ENCODE data around the gene PRODH.
"Not testable (repeated sequence)": the region's sequence is repeated elsewhere in the genome, so short reads cannot be mapped to it uniquely, and the experiment has no call there.

Gene PRODH, protein sequence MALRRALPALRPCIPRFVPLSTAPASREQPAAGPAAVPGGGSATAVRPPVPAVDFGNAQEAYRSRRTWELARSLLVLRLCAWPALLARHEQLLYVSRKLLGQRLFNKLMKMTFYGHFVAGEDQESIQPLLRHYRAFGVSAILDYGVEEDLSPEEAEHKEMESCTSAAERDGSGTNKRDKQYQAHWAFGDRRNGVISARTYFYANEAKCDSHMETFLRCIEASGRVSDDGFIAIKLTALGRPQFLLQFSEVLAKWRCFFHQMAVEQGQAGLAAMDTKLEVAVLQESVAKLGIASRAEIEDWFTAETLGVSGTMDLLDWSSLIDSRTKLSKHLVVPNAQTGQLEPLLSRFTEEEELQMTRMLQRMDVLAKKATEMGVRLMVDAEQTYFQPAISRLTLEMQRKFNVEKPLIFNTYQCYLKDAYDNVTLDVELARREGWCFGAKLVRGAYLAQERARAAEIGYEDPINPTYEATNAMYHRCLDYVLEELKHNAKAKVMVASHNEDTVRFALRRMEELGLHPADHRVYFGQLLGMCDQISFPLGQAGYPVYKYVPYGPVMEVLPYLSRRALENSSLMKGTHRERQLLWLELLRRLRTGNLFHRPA

DNA sequence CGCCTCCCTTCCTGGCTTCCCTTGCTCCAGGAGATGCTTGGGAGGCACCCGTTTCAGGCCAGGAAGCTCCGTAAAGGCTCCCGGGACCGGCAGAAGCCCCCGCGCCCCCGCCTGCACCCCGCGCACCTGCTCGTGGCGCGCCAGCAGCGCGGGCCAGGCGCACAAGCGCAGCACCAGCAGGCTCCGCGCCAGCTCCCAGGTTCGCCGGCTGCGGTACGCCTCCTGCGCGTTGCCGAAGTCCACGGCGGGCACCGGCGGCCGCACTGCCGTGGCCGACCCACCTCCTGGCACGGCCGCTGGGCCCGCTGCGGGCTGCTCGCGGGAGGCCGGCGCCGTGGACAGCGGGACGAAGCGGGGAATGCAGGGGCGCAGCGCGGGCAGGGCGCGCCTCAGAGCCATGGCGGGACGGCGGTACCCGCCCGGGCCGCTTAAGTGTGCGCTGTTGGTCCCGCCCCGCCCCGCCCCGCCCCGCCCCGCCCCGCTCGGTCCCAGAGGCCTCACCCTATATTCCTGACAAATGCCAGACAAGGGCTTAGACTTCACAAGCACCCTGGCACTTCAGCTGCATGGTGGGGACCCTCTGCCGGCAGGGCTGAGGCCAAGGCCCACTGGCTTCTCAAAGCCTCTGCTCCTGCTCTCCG is at the start of gene PRODH:
Gene PRODH, minus strand, starts transcription at position 405 of the 641 bp plus-strand sequence. Its CDS starts 6 bp downstream, at position 399.
- no peak for DNase-seq (ENCODE audit: low read depth)

DNA sequence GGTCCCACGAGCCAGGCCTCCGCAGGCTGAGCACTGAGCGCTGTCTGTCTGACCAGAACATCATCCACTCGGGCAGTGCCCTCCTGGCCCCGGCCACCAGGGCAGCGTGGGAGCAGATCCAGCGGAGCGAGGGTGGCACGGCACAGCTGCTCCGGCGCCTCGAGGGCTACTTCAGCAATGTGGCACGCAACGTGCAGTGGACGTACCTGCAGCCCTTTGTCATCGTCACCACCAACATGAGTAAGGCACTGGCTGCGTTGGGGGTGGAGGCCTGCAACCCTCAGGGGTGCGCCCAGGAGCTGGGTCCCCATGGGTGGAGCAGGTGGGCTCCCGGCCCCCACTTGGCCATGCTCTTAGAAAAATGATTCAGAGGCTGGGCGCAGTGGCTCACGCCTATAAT is 49.7 kb upstream of the PRODH start:
- DNase-seq (ENCODE audit: low read depth): no peak

DNA sequence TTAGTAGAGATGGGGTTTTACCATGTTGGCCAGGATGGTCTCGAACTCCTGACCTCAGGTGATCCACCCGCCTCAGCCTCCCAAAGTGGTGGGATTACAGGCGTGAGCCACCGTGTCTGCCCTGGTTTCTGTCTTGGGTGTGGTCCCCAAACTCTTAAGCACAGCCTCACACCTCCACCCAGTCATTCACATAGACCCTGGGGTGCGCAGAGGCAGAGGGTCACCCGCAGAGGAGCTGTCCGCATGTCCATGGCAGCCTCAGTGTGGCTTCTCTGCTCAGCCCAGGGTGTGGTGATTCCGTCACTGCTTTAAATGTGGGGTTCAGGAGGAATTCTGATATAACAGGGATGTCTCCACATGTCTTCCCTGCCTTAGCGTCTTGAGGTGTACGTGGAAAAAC is 48.5 kb upstream of the PRODH start:
- no peak for DNase-seq (ENCODE audit: low read depth)

DNA sequence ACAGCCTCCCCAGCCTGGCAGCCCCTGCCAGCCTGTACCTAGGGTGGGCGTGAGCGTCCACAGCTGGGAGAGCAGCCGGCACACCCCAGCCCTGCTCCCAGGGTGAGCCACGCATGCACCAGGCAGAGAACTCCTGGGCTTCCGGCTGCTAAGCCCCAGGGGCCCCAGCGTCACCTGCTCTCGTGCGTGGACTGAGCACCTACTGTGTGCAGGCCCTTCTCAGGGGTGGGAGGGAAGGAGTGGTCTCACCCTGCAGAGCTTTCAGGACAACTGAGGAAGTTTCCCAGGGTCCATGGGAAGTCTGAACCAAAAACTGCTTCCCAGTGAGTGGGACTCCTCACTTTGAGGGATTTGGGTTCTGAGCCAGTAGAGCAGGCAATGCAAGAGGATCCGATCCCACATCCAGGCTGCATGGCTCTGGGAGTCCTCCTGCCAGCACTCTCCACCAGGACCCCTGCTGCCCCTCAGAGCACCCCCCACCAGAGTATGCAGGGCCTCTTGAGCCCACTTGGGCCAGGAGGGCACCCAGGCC is 47.1 kb upstream of the PRODH start:
- DNase-seq (ENCODE audit: low read depth): no peak

DNA sequence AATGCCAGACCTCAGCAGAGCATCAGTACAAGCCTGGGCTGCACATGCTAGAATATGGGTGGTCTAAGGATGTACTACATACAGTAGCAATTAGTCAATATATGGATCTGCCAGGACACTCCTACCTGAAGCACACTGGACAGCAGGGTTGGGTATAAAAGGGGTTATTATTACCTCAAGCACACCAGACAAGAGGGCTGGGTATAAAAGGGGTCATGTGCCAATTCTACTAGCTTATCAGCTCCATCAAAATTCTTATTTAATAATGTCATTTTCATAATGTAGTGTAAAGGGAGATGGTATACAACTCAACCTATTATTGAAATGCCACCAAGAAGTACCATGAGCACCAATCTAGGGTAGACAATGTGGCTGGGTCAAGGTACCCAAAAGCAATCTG is 44.7 kb upstream of the PRODH start:
- DNase-seq (ENCODE audit: low read depth): no peak

DNA sequence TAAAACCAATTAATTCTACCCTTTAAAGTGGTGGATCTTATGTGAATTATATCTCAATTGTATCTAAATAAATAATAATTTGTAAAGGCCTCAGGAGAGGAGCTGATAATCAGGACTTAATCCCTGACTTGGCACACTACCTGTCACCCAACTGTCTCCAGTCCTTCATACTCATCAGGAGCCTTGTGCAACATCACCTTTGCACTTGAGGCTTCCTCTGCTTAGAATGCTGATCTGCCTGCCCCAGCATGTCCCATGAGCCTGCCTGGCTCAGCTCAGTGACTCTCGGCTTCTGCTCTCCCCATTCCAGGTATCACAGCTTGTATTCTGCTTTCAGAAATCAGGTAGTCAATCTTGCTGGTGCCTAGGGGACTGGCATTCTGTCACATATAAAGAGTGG is 43.9 kb upstream of the PRODH start:
- no peak for DNase-seq (ENCODE audit: low read depth)

DNA sequence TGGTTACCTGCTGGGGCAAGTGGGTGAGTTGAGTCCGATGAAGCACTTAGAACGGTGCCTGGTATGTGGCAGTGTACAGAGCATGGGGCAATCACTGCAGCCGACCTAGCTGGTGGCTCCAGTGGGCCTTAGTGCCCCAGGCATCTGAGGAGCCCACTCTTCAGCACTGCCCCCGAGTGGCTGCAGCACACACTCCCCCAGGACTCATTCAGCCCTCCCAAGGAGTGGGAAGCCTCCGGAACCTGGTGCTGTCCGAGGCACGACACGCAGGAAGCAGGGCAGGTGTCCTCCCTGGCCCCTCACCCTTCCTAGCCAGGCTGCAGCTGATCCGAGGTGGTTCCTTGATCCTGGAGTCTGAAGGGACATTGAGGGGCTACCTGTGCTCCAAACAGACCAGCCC is 42.4 kb upstream of the PRODH start:
- no peak for DNase-seq (ENCODE audit: low read depth)

DNA sequence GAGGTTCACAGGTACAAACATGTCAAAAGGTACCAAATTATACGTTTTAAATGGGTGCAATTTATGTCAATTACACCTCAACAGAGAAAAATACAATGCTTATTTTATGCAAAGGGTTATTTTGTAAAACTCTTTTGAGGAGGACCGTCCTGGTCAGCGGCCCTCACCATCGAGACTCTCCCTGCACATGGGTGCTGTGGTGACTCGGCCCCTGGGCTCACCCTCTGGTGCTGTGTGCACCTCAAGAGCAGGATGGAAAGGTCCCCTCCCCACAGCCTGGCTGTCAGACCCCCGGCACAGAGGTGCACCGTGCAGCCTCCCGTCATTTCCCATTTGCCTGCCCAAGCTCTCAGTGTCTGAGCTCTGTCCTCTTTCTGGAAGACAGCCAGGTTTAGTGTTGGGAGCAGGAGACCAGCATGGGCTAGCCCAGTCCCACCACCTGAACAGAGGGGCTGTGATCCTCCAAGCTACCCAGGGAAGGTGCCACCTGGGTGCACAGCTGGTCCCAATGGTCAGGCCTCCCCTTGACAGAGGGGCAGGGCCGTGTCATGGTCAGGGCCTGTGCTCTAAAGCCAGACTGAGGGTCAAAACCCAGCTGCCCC is 41.8 kb upstream of the PRODH start:
- DNase-seq (ENCODE audit: low read depth): no peak

DNA sequence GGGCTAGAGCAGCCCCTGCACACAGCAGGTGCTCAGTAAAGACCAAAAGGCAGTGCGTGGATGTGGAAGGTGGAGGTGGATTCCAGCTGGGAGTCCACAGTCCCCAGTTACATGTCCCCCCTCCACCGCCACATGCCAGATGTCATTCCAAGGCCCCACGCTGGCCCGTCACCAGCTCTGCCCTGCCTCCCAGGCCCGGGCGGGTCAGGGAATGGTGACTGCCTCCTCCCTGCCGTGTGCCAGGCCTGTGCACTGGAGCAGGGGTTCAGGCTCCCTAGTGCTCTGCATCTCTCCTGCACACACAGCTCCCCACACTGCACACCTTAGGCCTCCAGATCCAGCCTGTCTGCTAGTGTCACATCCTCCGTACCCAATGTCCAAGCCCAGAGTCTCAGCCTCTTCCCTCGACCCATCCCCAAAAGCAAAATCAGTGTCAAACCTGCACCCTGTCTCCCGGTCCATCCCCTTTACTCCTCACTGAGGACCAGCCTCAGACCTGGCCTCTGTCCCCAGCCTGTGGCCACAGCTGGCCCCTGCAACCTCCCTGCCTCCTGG is 40.2 kb upstream of the PRODH start:
- no peak for DNase-seq (ENCODE audit: low read depth)

DNA sequence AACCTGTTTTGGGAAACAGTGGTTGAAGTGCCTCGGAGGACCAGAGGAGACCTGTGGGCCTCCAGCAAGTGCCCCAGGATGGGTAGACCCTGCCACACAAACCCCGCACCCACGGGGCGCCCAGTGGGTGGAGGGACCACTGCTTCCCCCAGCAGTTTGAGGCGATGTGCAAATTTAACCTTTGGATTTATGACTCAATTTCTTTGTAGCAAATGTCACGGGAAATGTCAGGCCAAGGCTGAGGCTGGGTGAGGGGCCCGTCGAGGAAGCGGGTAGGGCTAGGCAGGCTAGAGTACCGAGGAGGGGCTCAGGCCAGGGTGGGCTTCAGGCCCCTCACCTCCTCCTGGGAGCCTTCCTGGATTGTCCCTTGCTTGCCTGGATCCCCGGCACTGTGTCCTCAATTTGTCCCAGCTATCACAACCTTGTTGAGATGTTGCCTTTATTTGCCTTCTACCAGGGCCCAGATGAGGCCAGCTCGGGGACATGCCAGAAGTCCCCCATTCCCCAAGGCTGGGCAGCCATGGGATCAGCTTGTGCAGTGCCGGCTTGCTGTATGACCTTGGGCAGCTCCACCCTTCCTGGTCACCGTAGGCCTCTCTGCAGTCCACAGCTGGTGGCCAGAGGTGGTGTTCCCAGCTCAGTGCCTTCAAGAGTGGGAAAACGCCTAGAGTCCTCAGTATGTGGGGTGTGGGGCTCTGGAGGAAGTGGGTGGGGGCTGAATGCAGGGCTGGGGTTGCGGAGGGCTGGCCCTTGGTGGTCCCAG is 39.5 kb upstream of the PRODH start:
- DNase-seq (ENCODE audit: low read depth): no peak

DNA sequence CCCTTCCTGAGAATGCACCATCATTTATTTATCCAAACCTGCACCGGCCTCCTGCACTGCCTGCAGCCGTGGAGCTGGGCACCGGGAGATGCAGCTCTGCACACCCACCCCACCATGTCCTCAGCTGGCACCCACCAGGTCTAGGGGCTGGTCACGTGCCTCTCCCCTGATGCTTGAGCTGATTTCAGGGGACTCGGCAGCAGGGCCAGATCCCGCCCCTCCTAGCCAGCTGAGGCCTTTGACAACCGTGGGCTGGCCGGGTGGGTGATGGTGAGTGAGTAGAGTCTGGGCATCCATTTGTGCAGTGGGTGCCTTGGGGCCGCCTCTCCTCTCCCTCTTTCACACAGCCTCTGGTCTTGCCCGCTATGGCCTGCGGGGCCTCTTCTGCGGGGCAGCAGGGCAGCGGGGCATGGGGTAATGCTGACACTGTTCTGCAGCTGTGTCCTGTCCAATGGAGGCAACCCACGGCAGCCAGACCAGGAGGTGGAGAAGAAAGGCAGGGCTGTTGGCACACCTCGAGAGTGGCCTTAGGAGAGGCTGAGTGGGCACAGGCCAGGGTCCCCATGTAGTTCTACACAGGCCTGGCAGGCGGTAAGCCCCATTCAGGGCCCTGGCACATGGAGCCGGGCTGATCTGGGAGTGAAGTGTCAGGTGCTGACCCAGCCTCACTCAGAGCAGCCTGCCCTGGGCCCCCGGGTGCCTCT is 38.5 kb upstream of the PRODH start:
- DNase-seq (ENCODE audit: low read depth): no peak

DNA sequence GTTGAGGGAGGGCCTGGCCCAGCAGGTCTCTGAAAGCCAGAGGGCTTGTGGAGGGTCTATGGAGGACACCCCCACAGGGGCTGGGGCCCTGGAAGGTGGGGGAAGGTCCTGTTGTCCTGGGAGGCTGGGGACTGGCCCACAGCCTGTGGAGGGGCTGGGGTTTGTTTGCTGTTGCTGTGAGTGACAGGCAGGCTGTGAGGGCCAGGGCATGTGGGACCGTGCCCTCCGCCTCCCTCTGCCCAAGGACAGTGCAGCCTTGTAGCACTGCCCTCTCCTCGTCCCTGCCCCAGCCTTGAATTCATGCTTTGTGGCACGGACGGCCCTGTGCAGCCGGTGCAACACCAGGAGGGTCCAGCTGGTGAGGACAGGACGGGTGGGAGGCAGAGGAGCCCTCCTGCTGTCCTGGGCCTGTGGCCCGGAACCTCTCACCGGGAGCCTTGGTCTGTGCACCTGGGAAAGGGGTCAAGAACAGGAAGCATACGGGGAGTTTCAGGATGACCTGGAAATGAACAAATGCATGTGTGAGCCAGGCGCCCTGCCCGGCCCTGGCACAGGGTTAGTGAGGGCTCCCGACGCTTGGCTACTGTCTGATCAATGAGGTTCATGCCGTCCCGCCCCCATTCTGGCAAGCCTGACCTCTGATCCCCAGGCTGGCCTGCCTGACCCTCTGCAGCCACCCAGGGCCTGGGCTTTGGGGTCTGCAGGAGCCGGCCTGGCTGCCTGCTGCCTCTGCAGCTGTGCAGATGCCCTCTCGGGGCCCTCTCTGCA is 37.4 kb upstream of the PRODH start:
- DNase-seq (ENCODE audit: low read depth): no peak

DNA sequence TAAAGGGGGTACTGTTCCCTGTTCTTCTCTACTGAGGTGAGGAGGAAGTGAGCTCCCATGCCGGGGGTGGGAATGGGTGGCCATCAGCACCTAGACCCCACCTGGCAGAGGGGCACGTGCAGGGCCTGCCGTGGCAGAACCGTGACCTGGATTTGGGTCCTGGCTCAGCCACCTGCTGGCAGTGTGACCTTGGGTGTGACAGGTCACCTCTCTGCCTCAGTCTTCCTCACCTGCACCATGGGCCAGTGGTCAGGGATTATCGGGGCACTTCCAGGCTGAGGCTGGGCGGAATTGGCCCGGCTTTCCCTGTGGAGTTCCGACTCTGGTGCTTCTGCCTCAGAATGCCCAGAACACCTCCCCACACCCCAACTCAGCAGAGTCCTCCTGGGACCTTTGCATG is 36.5 kb upstream of the PRODH start:
- DNase-seq (ENCODE audit: low read depth): not testable (repeated sequence)

DNA sequence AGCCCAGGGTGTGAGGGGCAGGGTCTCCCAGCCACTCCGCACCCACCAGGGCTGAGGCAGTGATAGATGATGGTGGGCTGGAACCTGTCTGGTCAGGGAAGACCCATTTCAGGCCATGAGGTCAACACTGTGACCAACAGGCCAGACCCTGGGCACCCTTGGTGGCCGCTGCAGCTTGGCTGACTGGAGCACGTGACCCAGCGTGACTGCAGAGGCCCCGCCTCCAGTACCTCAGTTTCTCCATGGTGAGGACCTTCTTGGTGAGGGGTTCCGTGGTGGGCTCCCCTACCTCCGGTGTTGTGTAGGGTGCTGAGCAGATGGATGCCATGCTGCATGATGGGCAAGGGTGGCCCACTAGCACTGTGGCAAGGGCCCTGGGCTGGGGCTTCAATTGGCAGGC is 35.9 kb upstream of the PRODH start:
- DNase-seq (ENCODE audit: low read depth): not testable (repeated sequence)

DNA sequence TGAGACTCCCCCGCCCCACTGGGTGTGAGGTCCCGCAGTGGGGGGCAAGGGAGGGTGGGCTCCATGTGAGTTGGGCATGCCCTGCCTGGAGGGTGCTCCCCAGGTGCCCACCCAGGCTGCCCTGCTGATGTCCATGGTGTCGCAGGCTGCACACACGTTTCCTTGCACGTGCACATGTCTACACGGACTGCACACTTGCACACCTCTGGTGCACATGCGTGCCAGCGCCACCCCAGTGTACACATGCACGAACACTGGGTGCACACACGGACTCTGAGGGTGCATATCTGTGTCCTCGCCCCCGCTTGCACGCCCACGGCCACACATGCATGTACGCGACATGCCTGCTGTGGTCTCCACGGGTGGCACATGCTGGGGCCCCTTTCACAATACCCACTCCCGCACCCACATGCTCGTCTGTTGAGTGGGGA is 35.2 kb upstream of the PRODH start:
- DNase-seq (ENCODE audit: low read depth): no peak

DNA sequence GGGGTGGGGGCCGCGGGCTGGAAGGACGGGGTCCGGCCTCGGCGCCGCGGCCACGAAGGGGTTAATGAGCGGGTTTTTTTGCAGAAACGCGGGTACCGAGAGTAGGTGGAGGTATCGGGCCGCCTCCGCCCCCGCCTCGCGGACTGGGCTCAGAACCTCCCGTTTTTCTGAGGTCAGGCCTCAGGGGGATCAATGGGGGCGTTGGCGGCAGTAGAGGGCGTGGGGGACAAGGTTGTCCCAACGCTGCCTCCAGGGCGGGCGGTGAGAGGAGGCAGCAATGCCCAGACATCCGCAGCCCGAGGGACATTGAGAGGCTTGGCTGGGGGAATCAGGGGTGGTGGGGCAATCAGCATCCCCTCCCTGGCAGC is 34.8 kb upstream of the PRODH start:
- no peak for DNase-seq (ENCODE audit: low read depth)

DNA sequence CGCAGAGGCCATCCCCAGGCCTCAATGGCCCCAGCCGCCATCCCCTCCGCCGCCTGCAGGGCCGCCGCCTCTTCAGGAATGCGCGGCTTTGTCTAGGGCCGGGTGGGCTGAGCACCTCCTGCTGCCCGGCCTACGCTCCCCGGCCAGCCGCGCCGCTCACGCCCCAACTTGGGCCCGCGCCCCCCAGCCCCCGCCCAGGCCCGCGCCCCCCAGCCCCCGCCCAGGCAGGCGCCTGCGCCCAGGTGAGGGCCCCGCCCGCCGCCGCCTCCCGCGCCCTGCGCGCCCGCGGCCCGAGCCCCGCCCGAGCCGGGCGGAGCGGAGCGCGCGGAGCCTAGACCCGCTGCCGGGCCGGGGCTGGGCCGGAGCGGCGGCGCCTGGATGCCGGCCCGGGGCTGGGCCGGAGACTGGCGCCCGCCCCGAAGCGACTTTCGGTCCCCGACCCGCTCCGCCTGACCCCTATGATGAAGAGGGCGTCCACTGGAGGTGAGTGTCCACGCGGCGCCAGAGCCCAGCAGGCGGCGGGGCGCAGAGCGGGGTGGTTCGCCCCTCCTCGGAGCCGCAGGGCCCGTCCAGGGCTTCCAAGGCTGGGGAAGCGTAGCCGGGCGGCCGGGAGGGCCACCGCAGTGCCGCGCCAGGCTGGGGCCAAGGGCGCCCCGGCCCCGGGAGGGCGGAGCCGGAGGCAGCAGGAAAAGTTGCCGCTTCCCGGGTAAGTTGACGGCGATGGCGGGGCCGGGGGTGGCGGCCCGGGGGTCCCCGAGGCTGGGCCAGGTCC is 34.3 kb upstream of the PRODH start:
- DNase-seq (ENCODE audit: low read depth): no peak

DNA sequence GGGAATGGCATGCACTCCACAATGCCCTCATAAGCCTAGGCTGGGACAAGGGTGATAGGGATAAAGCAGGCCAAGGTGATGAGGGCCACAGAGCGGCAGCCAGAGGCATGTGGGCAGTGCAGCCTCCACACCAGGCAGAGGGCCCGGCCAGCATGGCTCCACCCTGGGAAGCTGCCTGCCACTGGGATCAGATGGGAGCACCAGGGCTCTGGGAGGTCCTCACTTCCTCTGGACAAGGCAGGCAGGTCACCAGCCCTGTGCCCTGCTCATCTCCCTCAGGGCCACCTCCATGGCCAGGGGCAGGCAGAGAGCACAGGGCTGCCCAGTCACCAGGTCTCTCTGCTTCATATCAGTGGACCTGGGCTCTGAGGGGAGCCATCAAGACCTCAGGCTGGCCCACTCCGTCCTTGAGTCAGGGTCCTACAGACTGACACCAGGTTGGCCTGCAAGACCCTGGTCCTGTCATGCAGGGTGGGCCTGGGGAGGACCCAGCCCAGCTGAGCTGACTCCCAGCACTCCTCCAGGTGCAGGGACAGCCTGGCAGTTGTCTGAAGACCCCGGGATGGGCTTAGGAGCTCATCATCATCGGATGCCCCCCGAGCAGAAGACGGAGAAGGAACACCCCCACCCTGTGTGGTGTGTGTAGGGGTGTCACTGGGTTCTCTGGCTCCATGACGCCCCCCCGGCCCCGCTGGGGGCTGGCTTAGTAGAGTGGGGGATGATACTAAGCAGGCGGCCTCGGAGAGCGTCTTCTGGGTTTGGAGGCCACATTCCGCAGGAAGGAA is 33.3 kb upstream of the PRODH start:
- DNase-seq (ENCODE audit: low read depth): not testable (repeated sequence)

All from GM04503 (cell line).